GM19397 (cell line): Measurements from ENCODE around the gene TMTC2.

Source experiments
- ATAC-seq: cut with Tn5 transposase; IDR thresholded peaks from one replicate; pipeline ENCODE4 v1.9.1; 2021; ENCODE audit warnings: mild to moderate bottlenecking, moderate library complexity; ENCODE audit not compliant: unreplicated experiment

TMTC2 gene

GRCh38 chr12:82686168-82687020 is at the start of gene TMTC2:
TMTC2 (plus strand) TSS chr12:82686906.
- ATAC-seq = peak; percentile 86

GRCh38 chr12:82638324-82638723 is 48.4 kb upstream of the TMTC2 start:
- ATAC-seq = no peak

DNA sequence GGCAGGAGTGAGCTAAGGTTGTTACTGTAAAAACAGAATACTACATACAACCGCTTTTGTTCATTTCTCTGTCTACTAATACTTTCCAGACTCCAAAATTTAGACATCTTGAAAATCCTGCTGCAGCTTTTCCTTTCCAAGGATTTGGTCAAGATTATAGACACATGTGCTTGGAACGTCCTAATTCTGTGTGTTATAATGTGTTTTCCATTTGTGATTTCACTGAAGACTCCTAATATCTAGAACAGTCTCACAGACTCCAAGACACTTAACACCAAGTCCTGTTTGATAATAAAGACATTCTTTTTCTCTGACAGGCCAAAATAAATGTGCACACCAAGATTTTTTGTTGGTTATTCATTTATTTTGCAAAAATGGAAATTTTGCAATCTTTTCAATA is 41.8 kb upstream of the TMTC2 start:
- no peak for ATAC-seq

DNA sequence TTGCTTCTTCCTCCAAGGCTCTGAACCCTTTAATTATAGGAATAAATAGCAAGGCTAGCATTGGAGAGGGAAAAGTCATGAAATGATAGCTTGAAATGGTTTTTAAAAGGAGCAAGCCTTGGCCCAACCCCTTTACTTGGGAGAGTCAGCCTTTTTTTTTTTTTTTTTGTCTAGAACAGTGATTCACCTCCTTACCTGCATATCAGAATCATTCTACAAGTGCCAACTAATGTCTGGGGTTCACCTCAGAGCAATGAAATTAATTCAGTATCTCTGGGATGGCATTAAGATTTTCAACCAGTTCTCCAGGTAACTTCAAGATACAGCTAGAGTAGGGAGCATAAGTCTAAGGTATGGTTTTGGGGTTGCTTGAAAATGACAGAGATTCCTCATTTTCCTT is 41.3 kb upstream of the TMTC2 start:
- ATAC-seq = no peak

DNA sequence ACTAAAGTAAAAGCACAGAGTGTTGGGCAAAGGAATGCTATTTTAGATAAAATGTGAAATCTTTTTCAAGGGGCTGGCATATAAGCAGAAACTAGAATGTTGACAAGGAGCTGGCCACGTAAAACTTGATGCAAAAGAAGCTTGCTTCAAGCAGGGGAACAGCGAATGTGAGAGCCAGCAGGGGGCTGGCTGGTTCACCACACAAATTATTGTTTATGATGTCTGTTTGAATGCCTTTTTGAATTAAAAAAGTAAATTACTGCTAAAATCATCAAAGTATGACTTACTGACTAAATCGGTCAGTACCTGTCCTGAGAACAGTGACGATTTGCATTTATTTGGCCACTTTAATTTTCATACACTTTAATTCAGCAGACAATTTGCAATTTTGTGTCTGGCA is 38.9 kb upstream of the TMTC2 start:
- ATAC-seq = no peak

- no peak for ATAC-seq
Measured at GRCh38 chr12:82648259-82648909, 38.3 kb upstream of the TMTC2 start.

- ATAC-seq = peak; percentile 81
Measured at GRCh38 chr12:82650627-82651337, 35.9 kb upstream of the TMTC2 start.

DNA sequence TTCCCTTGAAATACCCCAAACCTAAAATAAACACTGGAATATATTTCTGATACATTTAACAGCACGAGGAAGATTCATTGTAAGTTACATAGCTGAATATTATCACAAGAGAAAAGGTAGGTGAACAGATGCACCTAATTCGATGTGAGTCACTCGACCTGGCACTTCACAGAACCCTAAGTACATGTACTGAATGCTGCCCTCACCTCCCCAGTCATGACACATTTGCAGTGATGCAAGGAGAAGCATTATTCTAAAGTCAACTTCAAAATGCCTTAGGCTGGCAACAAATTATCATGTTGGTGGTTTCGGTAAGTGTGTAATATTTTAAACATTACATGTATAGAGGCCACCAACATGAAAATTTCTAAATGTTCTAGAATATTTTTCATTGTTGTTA is 35.2 kb upstream of the TMTC2 start:
- ATAC-seq = no peak

DNA sequence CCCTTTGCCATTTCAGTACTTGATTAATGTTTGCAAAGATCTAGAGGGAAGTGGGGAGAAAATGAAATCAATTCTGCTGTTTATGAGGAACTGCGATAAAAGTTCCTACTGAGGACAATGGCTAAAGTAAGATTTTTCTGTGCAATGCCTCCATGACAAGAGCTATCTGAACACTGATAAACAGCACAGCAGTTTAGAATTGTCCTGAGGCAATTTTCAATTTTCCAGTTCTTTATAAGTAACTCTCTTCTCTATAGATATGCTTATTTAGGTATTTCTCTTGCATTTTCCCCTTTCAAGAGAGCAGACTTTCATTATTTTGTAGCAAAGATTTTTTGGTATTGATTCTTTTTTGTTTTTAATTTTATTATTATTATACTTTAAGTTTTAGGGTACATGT is 34.6 kb upstream of the TMTC2 start:
- ATAC-seq = no peak

- no peak for ATAC-seq
Measured at GRCh38 chr12:82655751-82656150, 31.0 kb upstream of the TMTC2 start.

GRCh38 chr12:82659343-82660207 is 27.1 kb upstream of the TMTC2 start:
- ATAC-seq = no peak

- no peak for ATAC-seq
Measured at GRCh38 chr12:82660541-82661325, 26.0 kb upstream of the TMTC2 start.

DNA sequence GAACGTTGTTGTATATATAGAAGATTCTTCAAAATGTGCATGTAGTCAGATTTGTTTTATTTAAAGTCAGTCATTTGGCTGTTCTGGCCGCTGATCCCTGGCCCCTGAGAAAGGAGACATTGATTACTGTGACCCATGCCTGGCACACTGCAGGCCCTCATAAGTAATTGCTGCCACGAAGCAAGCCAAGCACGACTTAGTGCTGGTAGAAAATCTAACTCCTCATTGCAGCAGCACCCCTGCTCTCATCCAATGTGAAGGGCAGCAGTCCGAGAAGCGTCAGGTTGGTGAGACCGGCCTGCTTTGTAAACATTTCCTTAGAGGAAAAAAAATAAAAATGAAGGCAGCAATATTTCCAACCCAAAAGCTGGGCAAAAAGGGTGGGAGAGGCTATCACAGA is 22.8 kb upstream of the TMTC2 start:
- no peak for ATAC-seq

- ATAC-seq = no peak
Measured at GRCh38 chr12:82665142-82665923, 21.4 kb upstream of the TMTC2 start.

DNA sequence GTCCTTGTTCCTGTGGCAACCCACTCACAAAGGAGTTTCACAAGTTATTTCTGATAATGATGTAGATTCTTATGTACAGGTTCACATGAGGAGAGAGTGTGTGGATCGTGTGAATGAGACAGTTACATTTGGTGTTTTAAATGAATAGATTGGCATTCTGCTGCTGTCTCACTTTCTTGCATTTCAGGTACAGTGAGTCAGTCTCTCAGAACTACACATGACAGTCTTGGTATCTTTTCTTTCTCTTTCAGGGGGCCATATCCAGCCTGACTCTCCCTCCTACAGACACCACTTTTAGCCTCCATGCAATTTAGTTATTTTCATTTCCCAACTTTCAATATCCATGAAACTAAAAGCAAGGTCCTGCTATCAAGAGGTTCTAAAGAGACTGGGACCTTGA is 19.9 kb upstream of the TMTC2 start:
- no peak for ATAC-seq

DNA sequence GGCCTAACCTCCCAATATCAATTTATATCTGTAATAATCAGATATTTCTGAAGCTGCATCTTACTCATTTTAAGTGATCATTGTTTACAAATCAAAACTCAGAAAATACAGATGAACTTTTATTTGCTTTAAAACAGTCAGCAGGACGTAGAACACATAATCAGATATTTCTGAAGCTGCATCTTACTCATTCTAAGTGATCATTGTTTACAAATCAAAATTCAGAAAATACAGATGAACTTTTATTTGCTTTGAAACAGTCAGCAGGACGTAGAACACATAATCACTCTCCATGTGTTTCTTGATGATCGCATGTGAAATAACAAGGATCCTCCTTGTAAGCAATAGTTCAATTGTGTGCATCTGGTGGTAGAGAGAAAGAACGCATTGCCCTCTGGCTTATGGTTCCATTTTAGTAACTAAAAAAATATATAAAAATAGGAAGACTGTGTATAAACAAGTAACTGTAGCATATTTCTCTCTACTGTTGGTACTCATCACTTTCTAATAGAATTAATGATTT is 15.0 kb upstream of the TMTC2 start:
- ATAC-seq = no peak

GRCh38 chr12:82672811-82673495 is 13.8 kb upstream of the TMTC2 start:
- no peak for ATAC-seq

DNA sequence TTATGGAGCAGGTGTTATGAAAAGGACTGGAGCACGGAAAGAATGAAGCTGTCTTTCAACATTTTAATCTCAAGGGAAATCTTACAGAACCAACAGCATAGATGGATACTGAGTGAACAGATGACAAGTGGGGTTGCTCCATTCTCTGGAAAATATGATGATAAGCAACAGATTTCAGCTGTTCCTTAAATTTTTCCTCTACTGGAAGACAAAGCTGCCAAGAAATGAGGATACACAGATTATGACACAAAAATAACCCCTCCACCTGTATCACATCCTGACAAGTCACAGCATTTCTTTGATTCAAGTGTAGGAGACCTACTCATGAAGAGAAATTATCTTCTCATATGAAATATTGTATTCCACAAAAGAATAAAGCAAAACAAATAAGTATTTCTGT is 13.0 kb upstream of the TMTC2 start:
- no peak for ATAC-seq

DNA sequence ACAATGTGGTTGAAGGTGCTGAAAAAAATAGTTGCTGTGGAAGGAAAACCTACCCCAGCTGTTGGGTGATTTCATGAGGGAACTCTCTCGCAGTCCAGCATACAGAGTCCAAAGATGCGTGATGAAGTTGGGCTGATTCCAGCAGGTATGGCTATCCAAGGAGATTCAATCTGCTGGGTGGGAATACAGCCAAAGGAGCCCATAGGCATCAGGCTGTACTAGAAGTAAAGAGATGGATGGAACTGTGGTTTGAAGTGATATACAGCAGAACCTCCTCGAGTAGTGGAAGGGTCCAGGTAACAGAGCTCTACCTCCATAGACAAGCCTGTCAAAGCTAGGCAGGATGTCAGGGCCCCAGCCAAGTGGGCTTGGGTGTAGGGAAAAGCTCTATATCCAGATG is 11.5 kb upstream of the TMTC2 start:
- no peak for ATAC-seq
